Stimulated activated CD4-positive, alpha-beta T cell treated with anti-CD3 and anti-CD28 coated beads, TNF-alpha, amount 100 ng/mL, for 1 hour (primary cell): ENCODE results near the gene ADM5.
"Not testable (repeated sequence)": the region's sequence is repeated elsewhere in the genome, so short reads cannot be mapped to it uniquely, and the experiment has no call there.

Experiments
- DNase-seq, 3 donors: peaks; one replicate each; pipeline ENCODE4 v3.0.0-alpha.2; 2020; ENCODE audit warnings: low read depth in 3 of 3, low spot score in 1 of 3

ADM5 gene

DNA sequence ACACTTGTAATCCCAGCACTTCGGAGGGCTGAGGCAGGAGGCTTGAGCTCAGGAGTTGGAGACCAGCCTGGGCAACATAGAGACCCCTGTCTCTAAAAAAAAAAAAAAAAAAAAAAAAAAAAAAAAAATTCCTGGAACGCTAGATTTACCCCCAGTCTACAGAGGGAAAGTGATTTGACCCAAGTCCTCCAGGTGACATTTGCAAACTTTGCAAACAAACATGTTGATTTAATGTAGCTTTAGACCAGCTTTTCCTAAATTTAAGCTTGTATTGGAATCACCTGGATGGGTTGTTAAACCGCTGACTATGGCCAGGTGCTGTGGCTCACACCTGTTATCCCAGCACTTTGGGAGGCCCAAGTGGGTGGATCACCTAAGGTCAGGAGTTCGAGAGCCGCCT is 10.0 kb downstream of the ADM5 start:
- no peak for DNase-seq

DNA sequence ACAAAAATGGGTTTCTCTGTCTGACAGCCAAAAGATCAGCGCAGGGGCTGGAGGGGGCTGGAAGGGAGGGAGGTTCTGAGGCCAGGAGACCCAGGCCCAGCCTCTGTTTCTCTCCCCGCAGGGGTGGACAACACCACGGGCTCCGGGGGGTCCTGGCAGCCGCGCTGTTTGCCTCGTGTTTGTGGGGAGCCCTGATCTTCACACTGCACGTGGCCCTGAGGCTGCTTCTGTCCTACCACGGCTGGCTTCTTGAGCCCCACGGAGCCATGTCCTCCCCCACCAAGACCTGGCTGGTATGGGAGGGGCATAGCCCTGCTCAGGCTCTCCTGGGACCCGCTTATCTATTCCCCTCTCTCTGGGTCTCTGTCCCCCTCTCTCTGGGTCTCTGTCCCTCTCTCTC is 11.2 kb downstream of the ADM5 start:
- no peak for DNase-seq

DNA sequence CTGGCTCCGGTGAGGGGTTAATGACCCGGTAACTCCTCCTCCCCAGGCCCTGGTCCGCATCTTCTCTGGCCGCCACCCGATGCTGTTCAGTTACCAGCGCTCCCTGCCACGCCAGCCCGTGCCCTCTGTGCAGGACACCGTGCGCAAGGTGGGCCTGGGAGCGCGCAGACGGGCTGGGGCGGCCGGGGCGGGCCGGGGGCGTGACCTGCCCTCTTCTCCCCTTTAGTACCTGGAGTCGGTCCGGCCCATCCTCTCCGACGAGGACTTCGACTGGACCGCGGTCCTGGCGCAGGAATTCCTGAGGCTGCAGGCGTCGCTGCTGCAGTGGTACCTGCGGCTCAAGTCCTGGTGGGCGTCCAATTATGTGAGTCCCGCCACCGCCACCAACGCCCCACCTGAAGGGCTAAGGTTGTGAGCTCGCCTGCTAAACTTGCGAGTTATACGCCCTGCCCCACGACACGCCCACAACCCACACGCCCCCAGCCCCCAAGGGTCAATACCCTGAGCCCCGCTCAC is 11.9 kb downstream of the ADM5 start:
- DNase-seq, result no peak

DNA sequence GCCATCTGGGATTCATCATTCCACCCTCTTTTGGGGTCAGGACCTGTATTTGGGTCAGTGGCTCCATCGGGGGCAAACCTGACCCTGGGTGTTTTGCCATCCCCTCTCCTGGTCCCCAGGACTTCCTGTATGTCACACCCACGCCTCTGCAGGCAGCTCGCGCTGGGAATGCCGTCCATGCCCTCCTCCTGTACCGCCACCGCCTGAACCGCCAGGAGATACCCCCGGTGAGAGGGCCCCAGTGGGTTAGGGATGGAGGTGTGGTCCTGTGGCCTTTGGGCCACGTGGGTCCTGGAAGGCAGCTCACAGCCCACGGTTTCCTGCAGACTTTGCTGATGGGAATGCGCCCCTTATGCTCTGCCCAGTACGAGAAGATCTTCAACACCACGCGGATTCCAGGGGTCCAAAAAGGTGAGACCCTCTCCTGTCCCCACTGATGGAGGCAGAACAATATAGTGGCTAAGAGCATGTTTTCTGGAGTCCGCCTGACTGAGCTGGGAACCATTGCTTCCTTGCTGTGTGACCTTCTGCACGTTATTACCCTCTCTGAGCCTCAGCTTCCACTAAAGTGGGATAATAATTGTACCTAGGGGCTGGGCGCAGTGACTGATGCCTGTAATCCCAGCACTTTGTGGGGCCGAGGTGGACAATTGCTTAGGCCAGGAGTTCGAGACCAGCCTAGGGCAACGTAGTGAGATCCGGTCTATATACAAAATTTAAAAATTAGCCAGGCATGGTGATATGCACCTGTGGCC is 15.7 kb downstream of the ADM5 start:
- DNase-seq, result no peak

DNA sequence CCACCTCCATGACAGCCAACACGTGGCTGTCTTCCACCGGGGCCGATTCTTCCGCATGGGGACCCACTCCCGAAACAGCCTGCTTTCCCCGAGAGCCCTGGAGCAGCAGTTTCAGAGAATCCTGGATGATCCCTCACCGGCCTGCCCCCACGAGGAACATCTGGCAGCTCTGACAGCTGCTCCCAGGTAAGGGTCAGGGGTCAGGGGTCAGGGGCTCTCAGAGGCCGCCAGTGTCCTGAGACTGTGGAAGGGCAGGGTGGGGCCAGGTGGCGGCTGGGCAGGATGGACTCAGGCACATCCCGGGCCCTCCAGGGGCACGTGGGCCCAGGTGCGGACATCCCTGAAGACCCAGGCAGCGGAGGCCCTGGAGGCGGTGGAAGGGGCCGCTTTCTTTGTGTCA is 16.5 kb downstream of the ADM5 start:
- no peak for DNase-seq

DNA sequence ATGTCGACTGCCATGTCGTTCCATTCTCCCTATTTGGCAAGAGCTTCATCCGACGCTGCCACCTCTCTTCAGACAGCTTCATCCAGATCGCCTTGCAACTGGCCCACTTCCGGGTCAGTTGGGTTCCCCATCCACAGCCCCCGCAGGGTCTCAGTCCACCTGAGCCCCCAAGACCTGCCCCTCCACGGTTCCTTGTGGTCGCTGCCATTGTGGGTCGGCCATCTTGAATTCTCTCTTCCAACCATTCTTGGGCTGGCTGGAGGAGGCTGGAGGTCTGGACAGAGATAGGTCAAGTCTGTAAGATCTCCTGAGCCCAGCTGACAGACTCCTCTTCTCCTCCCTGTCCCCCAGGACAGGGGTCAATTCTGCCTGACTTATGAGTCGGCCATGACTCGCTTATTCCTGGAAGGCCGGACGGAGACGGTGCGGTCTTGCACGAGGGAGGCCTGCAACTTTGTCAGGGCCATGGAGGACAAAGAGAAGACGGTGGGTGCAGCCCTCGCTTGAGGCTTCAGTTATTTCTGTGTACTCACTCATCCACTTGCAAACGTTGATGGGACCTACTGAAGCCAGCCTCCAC is 21.1 kb downstream of the ADM5 start:
- no peak for DNase-seq

DNA sequence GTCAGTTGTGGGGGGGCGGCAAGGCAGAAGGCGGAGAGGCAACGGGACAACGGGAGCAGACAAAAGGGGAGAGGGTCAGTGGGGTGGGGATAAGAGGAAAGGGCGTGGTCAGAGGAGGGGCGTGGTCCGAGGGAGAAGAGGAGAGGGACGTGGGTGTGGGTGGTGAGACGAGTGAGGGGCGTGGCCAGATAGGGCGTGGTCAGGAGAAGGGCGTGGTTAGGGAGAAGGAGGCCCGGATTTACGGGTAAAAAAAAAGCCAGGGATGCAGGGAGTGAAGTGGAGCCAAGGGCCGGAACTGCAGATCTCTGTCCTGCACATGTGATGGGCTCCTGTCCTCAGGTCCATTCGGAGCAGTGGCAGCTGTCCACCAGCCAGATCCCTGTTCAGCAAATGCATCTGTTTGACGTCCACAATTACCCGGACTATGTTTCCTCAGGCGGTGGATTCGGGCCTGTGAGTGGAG is 23.0 kb downstream of the ADM5 start:
- no peak for DNase-seq

DNA sequence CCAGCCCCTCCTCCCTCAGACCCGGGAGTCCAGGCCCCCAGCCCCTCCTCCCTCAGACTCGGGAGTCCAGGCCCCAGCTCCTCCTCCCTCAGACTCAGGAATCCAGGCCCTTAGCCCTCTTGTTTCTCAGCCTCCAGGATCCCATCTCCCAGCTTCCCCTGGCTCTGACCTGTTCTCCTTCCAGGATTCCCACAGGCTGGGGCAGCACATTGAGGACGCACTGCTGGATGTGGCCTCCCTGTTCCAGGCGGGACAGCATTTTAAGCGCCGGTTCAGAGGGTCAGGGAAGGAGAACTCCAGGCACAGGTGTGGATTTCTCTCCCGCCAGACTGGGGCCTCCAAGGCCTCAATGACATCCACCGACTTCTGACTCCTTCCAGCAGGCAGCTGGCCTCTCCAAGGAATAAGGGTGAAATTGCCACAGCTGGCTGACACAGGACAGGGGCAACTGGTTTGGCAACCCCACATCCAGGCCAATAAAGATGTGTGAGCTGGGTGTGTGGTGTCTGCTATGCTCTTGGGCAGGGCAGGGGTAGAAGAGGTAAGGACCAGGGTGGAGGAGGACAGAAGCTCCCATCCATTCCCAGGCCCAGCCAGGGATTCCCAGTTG is 23.9 kb downstream of the ADM5 start:
- no peak for DNase-seq

DNA sequence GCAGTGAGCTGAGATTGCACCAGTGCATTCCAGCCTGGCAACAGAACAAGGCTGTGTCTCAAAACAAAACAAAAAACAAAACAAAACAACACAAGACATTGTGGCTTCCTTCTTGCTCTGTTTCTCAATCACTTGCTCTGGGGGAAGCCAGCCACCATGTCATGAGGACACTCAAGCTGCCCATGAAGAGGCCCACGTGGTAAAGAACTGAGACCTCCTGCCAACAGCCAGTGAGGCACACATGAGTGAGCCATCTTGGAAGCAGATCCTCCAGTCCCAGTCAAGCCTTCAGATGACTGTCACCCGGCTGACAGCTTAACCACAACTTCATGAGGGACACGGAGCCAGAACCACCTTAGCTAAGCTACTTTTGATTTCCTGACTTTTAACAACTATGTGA is 26.8 kb downstream of the ADM5 start:
- DNase-seq, result no peak

DNA sequence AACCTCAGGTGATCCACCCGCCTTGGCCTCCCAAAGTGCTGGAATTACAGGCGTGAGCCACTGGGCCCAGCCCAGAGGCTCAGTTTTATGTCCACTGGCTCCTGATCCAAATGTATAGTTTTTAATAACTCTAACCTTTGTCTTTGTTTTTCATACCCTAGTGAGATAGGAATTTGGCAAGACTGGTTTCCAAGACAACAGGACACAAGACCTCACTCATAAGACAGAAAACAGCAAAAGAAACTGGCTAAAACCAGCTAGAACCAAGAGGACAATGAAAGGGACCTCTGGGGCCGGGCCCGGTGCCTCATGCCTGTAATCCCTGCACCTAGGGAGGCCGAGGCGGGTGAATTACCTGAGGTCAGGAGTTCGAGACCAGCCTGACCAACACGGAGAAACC is 29.1 kb downstream of the ADM5 start:
- no peak for DNase-seq

DNA sequence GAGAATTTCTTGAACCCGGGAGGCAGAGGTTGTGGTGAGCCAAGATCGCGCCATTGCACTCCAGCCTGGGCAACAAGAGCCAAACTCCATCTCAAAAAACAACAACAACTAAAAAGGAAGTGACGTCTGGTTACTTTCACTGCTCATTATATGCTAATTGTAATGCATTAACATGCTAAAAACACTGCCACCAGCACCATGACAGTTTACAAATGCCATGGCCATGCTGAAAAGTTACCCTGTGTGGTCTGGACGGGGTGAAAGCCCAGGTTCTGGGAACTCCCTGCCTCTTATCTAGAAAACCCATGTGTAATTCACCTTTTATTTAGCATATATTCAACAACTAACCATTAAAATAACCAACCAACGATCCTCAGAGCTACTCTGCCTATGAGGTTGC is 29.6 kb downstream of the ADM5 start:
- DNase-seq, result no peak

DNA sequence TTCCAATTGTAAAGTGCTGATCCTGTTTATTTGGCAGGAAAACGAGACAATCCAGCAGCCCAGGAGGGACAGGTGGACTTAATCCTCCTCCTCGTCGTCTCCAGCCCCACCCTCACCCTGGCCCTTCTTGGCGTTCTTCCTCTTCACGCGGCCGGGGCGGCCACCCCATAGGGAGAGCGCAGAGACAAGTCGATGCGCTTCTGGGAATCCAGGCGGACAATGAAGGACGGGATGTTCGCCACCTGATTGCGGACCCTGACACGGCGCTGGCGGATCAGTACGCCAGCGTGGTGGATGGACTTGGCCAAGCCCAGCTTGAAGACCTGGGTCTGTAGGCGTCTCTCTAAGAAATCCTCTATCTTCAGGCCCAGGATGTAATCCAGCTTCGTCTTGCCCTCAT is 30.0 kb downstream of the ADM5 start:
- DNase-seq, result not testable (repeated sequence)

DNA sequence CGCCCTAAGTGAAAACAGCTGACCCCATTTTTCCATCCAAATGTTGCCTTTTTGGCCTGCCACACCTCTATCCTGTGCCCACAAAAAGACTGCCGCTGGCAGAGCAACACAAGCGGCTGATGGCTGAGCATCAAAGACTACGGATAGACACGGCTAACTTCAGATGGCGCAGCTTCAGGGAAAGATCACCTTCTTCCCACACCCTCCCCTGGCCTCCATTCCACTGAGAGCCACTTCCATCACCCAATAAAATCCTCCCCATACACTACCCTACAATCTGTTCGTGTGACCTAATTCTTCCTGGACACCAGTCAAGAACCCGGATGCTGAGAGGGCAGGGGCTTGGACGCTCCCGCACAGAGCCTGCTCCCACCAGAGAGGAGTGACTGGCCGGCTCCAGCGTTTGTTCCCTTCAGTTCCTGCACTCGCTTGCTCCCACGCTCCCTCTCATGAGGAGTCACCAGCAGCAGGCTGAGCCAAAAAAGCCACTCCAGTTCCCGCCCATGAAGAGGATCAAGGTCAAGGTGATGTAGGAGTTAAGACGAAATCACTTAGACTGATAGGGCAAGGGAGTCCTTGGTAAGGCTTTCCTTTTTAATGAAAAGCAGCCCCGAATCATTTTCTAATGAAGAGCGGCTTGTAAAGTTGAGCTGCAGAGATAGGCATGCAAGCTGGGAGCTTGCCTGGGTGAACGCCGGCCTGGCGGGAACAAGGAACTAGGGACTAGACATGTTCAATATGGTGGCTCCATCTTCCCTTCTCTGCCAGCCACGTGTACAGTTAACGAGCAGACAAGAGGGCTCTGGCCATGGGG is 38.0 kb downstream of the ADM5 start:
- DNase-seq, result no peak

DNA sequence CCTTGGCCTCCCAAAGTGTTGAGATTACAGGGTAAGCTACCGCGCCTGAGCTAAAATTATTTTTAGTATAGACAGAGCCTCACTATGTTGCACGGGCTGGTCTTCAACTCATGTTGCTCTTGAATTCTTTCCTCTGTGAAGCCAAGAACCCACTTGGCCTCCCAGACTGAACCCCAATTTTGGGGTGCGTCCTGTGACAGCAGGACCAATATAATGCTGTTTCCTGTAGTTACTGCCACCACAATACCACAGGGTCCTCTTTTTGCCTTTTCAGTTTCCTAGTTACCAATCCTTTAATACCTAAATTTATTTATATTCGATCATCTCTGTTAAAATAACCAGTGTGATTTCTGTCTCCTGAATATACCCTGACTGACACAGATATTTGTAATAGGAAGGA is 40.8 kb downstream of the ADM5 start:
- no peak for DNase-seq

DNA sequence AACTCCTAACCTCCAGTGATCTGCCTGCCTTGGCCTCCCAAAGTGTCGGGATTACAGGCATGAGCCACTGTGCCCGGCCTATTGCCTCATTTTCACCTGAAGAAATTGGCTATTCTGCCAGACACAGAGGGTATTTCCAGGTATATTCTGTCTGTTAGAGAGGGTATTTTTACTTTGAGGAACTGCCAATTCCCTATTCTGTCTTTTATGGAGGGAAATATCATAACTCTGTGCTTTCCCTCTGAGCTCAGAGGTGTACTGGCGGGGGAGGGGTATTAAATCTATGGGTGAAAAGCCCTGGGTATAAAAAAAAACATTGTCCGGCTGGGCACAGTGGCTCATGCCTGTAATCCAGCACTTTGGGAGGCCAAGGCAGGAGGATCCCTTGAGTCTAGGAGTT is 48.9 kb downstream of the ADM5 start:
- DNase-seq, result no peak

DNA sequence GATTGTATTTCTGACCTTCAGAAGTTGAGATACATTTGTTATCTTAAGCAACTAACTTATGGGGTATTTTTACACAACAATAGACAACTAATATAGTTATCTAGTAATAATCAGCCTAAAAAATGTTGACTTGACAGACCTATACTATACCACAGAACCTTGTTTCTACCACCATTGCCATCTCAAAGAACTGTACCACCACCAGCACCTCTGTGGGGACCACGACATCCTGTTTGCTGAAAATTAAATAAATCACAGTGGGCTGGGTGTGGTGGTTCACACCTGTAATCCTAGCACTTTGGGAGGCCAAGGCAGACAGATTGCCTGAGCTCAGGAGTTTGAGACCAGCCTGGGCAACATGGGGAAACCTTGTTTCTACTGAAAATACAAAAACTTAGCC is 49.7 kb downstream of the ADM5 start:
- DNase-seq, result no peak

DNA sequence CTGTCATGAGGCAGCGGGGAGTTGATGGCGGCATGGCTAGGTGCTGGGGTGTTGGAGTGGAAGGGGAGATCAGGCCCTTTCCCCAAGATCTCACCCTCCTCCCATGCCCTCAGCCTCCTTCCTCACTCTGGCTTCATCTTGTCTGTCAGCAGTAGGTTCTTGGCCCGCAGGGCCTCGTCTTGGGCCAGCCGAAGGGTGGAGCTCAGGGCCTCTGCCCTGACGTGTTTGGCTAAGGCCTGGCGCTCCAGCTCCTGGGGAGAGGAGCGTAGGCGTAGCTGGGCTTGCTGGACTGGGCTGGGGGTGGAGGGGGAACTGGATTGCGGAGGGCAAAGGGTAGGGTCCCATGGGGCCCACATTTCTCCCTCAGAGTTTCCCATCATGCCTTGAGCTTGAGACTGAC is 50.5 kb downstream of the ADM5 start:
- DNase-seq, result no peak
